Neural crest cell (in vitro differentiated cells): ENCODE measurements around the gene HSD17B13. TPM values are rescaled to one million over a fixed set of nuclear protein-coding genes. Genes with fewer than 3 reads are reported as not detected.
"Not testable (repeated sequence)": the region's sequence is repeated elsewhere in the genome, so short reads cannot be mapped to it uniquely, and the experiment has no call there.

Source experiments
- DNase-seq: peaks from one replicate; pipeline ENCODE4 v3.0.0; 2021; ENCODE audit warnings: low read depth, mixed read lengths, low spot score
- H3K27ac Mint-ChIP-seq: one replicate; pipeline ENCODE4 v1.8.0; 2021; ENCODE audit warnings: mild to moderate bottlenecking, mixed read lengths; ENCODE audit not compliant: unreplicated experiment
- H3K27me3 Mint-ChIP-seq: 2 replicates; pipeline ENCODE4 v1.8.0; 2021; ENCODE audit warnings: low read depth, mild to moderate bottlenecking, mixed read lengths
- H3K36me3 Mint-ChIP-seq: 2 replicates; pipeline ENCODE4 v1.8.0; 2021; ENCODE audit warnings: low read depth, mild to moderate bottlenecking, mixed read lengths
- H3K4me1 Mint-ChIP-seq: 2 replicates; pipeline ENCODE4 v1.8.0; 2021; ENCODE audit warnings: mixed read lengths
- H3K4me3 Mint-ChIP-seq: one replicate; pipeline ENCODE4 v1.8.0; 2021; ENCODE audit warnings: mild to moderate bottlenecking, mixed read lengths
- H3K9me3 Mint-ChIP-seq: 2 replicates; pipeline ENCODE4 v1.8.0; 2021; ENCODE audit warnings: mixed read lengths
- CTCF ChIP-seq: fragments of 200-600 bp; sonication (generic); conservative IDR thresholded peaks from 2 replicates; pipeline ENCODE4 v1.5.0; 2021; ENCODE audit warnings: antibody characterized with exemption, mild to moderate bottlenecking
- total RNA-seq: library from RNA; stranded (reverse); gene quantifications from 2 replicates; pipeline ENCODE4 v1.2.1, GENCODE V29; 2021

The HSD17B13 gene
- total RNA-seq, 1 donor from 2014 or later: not detected

DNA sequence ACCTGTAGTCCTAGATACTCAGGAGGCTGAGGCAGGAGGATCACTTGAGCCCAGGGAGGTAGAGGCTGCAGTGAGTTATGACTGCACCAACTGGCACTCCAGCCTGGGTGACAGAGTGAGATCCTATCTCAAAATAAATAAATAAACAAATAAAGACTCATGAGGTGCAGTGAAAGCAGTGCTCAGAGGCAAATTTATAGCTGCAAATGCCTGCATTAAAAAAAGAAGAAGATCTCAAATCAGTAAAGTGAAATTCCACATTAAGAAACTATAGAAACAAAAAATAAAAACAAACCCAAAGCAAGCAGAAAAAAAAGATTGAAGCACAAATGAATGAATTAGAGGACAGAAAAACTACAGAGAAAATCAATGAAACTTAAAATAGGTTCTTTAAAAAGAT, 22.5 kb upstream of the HSD17B13 start:
- Mint-ChIP-seq H3K27me3 (no peaks in the 10 kb centered on the region), H3K4me1 (no peaks in the 10 kb centered on the region), H3K4me3 (no peak overlapping the region), H3K27ac (no peak overlapping the region), H3K36me3 (peaks cover 25% of the 10 kb centered on the region), H3K9me3 (peaks cover 6% of the 10 kb centered on the region)
- no peak for TF ChIP-seq CTCF
- no peak for DNase-seq

GRCh38 chr4:87342872-87343271, 20.2 kb upstream of the HSD17B13 start:
- TF ChIP-seq CTCF: no peak
- Mint-ChIP-seq H3K9me3 (peaks cover 6% of the 10 kb centered on the region), H3K27me3 (no peaks in the 10 kb centered on the region), H3K4me3 (no peak overlapping the region), H3K27ac (no peak overlapping the region), H3K36me3 (peaks cover 35% of the 10 kb centered on the region), H3K4me1 (no peaks in the 10 kb centered on the region)
- DNase-seq: no peak

DNA sequence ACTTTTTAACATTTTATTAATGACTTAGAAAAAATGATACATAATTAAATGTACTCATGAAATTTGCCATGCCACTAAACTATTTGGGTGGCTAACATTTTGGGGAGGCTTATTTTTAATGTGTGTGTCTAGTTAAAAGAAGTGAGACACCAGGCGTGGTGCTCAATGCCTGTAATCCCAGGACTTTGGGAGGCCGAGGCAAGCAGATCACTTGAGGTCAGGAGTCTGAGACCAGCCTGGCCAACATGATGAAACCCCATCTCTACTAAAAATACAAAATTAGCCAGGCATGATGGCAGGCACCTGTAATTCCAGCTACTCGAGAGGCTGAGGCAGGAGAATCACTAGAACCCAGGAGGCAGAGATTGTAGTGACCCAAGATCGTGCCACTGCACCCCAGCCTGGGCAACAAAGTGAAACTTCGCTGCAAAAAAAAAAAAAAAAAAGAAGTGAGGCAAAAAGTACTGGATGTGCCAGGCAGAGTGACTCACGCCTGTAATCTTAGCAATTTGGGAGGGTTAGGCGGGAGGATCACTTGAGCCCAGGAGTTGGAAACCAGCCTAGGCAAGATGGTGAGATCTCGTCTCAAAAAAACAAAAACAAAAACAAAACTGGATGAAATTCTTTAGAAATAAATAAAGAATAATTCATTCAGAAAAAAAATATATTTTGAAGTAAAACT, 19.4 kb upstream of the HSD17B13 start:
- DNase-seq, H3K9me3 Mint-ChIP-seq, H3K27ac Mint-ChIP-seq: not testable (repeated sequence)

GRCh38 chr4:87339440-87339839, 16.8 kb upstream of the HSD17B13 start:
- Mint-ChIP-seq H3K36me3 (peaks cover 29% of the 10 kb centered on the region), H3K27me3 (no peaks in the 10 kb centered on the region), H3K4me1 (no peaks in the 10 kb centered on the region), H3K27ac (no peak overlapping the region), H3K4me3 (no peak overlapping the region), H3K9me3 (peaks cover 5% of the 10 kb centered on the region)
- no peak for DNase-seq
- TF ChIP-seq CTCF: no peak

More for the DNA sequence above, 19.4 kb upstream of the HSD17B13 start:
- H3K27me3 Mint-ChIP-seq, H3K4me1 Mint-ChIP-seq, H3K4me3 Mint-ChIP-seq: not testable (repeated sequence)
- peaks cover 37% of the 10 kb centered on the region for H3K36me3 Mint-ChIP-seq

- Mint-ChIP-seq H3K27me3 (no peaks in the 10 kb centered on the region), H3K4me3 (no peak overlapping the region), H3K4me1 (no peaks in the 10 kb centered on the region), H3K27ac (no peak overlapping the region), H3K36me3 (peaks cover 38% of the 10 kb centered on the region), H3K9me3 (peaks cover 16% of the 10 kb centered on the region)
- DNase-seq: no peak
- TF ChIP-seq CTCF: no peak
Observed at GRCh38 chr4:87337361-87337760, 14.7 kb upstream of the HSD17B13 start.

GRCh38 chr4:87333267-87333666, 10.6 kb upstream of the HSD17B13 start:
- Mint-ChIP-seq H3K27ac (no peak overlapping the region), H3K9me3 (peaks cover 24% of the 10 kb centered on the region), H3K4me3 (no peak overlapping the region), H3K27me3 (no peaks in the 10 kb centered on the region), H3K36me3 (peaks cover 39% of the 10 kb centered on the region), H3K4me1 (no peaks in the 10 kb centered on the region)
- TF ChIP-seq CTCF: no peak
- no peak for DNase-seq
